OCI-LY7 (cell line): ENCODE measurements around the gene GGTLC2. TPM values are rescaled to one million over a fixed set of nuclear protein-coding genes. Genes with fewer than 3 reads are reported as not detected.
A peak's percentile ranks its signal among the peaks of the same experiment; 100 is the strongest.

Source experiments
- BruUV-seq: library from RNA; stranded (reverse); fragments of 400-500 nt; replicated peaks from 2 replicates; lab custom pipeline; 2021; lab: Mats Ljungman, UMichigan
- CTCF ChIA-PET: fragments of 300-600 bp; sonication (Branson Sonifier 250); formaldehyde crosslinking; loops from one replicate; lab custom pipeline; 2022; ENCODE audit warnings: antibody characterized with exemption; ENCODE audit not compliant: unreplicated experiment; lab: Charles Lee
- POLR2A ChIA-PET: fragments of 300-600 bp; sonication (Branson Sonifier 250); formaldehyde crosslinking; loops from one replicate; lab custom pipeline; 2022; ENCODE audit warnings: antibody characterized with exemption; lab: Charles Lee
- DNase-seq: peaks from one replicate; pipeline ENCODE4 v3.0.0-alpha.2; 2015; ENCODE audit warnings: low spot score
- H2AFZ ChIP-seq: fragments of 200-600 bp; sonication (generic), shearing (Covaris generic); 2 replicates; pipeline ENCODE4 v1.6.1; 2014; ENCODE audit warnings: mild to moderate bottlenecking, antibody characterized with exemption, low read length, moderate library complexity
- H3K27ac ChIP-seq: fragments of 200-600 bp; sonication (generic); 2 replicates; pipeline ENCODE4 v1.5.1; 2014; ENCODE audit warnings: mixed run types, low read depth, mild to moderate bottlenecking, moderate library complexity, low read length, inconsistent platforms; ENCODE audit not compliant: poor library complexity, severe bottlenecking
- H3K36me3 ChIP-seq: fragments of 200-600 bp; sonication (generic); 2 replicates; pipeline ENCODE4 v1.6.1; 2014; ENCODE audit warnings: mild to moderate bottlenecking, antibody characterized with exemption, low read length, moderate library complexity, mixed read lengths; ENCODE audit not compliant: insufficient read depth
- H3K4me1 ChIP-seq: fragments of 200-600 bp; sonication (generic); 2 replicates; pipeline ENCODE4 v1.5.1; 2014; ENCODE audit warnings: mild to moderate bottlenecking, low read length; ENCODE audit not compliant: insufficient read depth, poor library complexity, severe bottlenecking
- H3K4me2 ChIP-seq: fragments of 200-600 bp; sonication (generic); 2 replicates; pipeline ENCODE4 v1.6.1; 2014; ENCODE audit warnings: mild to moderate bottlenecking, low read length
- H3K4me3 ChIP-seq: fragments of 200-600 bp; sonication (generic); 2 replicates; pipeline ENCODE4 v1.5.1; 2014; ENCODE audit warnings: mild to moderate bottlenecking, low read depth, low read length; ENCODE audit not compliant: poor library complexity, severe bottlenecking
- H3K79me2 ChIP-seq: fragments of 200-600 bp; sonication (generic); 2 replicates; pipeline ENCODE4 v1.6.1; 2016; ENCODE audit warnings: low read depth, mild to moderate bottlenecking, low read length, moderate library complexity, mixed read lengths; ENCODE audit not compliant: insufficient read depth
- H3K9me2 ChIP-seq: fragments of 200-600 bp; sonication (generic); 2 replicates; pipeline ENCODE4 v1.6.1; 2016; ENCODE audit warnings: mild to moderate bottlenecking, low read length, mixed read lengths; ENCODE audit not compliant: insufficient read depth
- H3K9me3 ChIP-seq: fragments of 200-600 bp; sonication (generic); 2 replicates; pipeline ENCODE4 v1.6.1; 2014; ENCODE audit warnings: mild to moderate bottlenecking, mixed run types, low read length, mixed read lengths
- H4K20me1 ChIP-seq: fragments of 200-600 bp; sonication (generic); 2 replicates; pipeline ENCODE4 v1.6.1; 2014; ENCODE audit warnings: mild to moderate bottlenecking, antibody characterized with exemption, low read length, moderate library complexity, mixed read lengths; ENCODE audit not compliant: insufficient read depth
- EZH2phosphoT487 ChIP-seq: fragments of 200-600 bp; sonication (generic); IDR thresholded peaks from 2 replicates; pipeline ENCODE4 v1.6.1; 2018; ENCODE audit warnings: low read depth, borderline replicate concordance, mild to moderate bottlenecking, mixed run types, antibody characterized with exemption, low read length, moderate library complexity, mixed read lengths
- intact Hi-C: fragments of 100-400 bp; cut with micrococcal nuclease; formaldehyde crosslinking; loops from one replicate; pipeline ENCODE4 v1.10.0; 2022; ENCODE audit not compliant: unreplicated experiment
- total RNA-seq, 2 experiments: library from RNA; depleted of rRNA in 1 of 2; stranded (reverse); fragments of >200 nt in 1 of 2; shearing (Covaris generic) in 1 of 2; gene quantifications; 2 replicates each; pipeline ENCODE4 v1.2.3, GENCODE V29; 2014 to 2022
- TF ChIP-seq, protein P1 (sequence below): fragments of 200-600 bp; sonication (generic); conservative IDR thresholded peaks from 2 replicates; pipeline ENCODE4 v1.5.1; 2014; ENCODE audit warnings: mild to moderate bottlenecking, antibody characterized with exemption, low read length, moderate library complexity, mixed read lengths

Gene GGTLC2
- total RNA-seq, 2 experiments from 2014 or later = not detected

- Histone ChIP-seq H3K79me2 (no peaks in the 10 kb centered on the region), H3K4me1 (peaks cover 24% of the 10 kb centered on the region), H3K4me2 (no peak overlapping the region), H3K27ac (no peak overlapping the region), H2AFZ (no peak overlapping the region), H3K9me2 (no peaks in the 10 kb centered on the region), H4K20me1 (no peaks in the 10 kb centered on the region), H3K4me3 (no peak overlapping the region), H3K9me3 (no peaks in the 10 kb centered on the region), H3K36me3 (no peaks in the 10 kb centered on the region)
- intact Hi-C loops = loop anchor here (10.0 kb wide), 2 partner anchors 356 to 394 kb away; no protein-coding TSS in a partner anchor
- ChIA-PET CTCF (no interaction called here), POLR2A (no interaction called here)
- TF ChIP-seq, protein P1, sequence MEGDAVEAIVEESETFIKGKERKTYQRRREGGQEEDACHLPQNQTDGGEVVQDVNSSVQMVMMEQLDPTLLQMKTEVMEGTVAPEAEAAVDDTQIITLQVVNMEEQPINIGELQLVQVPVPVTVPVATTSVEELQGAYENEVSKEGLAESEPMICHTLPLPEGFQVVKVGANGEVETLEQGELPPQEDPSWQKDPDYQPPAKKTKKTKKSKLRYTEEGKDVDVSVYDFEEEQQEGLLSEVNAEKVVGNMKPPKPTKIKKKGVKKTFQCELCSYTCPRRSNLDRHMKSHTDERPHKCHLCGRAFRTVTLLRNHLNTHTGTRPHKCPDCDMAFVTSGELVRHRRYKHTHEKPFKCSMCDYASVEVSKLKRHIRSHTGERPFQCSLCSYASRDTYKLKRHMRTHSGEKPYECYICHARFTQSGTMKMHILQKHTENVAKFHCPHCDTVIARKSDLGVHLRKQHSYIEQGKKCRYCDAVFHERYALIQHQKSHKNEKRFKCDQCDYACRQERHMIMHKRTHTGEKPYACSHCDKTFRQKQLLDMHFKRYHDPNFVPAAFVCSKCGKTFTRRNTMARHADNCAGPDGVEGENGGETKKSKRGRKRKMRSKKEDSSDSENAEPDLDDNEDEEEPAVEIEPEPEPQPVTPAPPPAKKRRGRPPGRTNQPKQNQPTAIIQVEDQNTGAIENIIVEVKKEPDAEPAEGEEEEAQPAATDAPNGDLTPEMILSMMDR = no peak
- TF ChIP-seq EZH2phosphoT487 = no peak
- BruUV-seq = no TSS peak
- DNase-seq = peak; percentile 17
Observed at GRCh38 chr22:22599248-22599647, 45.2 kb upstream of the GGTLC2 start.

DNA sequence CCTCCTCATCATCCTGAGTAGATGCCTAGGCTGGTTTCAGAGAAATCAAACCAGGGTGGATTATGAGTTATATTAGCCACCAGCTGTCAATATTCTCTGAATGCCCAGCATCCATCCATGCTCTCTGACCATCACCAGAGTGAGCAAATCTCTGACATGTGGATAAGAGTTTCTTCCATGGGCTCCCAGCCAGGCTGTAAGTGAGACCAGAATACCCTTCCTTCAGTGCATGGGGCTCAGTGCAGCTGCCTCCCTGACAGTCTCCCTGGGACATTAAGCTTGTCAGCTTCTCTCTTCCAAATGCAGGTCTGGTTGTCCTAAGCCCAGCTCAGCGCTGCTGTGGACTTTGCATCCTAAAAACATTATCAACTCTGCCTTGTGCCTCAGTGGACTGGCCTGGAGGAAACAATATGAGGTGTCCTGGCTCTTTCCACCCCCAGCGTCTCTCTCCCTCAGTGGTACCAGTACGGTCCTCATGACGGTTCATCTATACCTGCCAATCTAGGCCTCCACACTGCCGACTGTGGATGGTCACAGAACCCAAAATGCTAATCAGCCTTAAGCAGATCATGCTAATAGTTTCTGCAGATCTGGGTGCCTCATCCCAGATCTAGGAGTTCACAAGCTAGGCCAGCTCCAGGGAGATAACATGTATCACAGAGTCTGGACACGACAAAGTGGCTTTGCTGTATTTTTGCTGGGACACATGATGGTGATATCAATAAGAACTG lies 43.7 kb upstream of the GGTLC2 start:
- no TSS peak for BruUV-seq
- no peak overlapping the region for H3K4me2 ChIP-seq
- H2AFZ ChIP-seq = no peak overlapping the region
- no peaks in the 10 kb centered on the region for H4K20me1 ChIP-seq
- ChIA-PET POLR2A (interaction anchor here (0.6 kb wide), 1 partner anchor 10 kb away, joined by 3 read pairs; no protein-coding TSS in a partner anchor), CTCF (no interaction called here)
- peaks cover 33% of the 10 kb centered on the region for H3K4me1 ChIP-seq
- no peak overlapping the region for H3K27ac ChIP-seq
- TF ChIP-seq, protein P1 = no peak
- no peak for TF ChIP-seq EZH2phosphoT487
- H3K79me2 ChIP-seq = no peaks in the 10 kb centered on the region
- intact Hi-C loops = no loop called here
- no peaks in the 10 kb centered on the region for H3K9me2 ChIP-seq
- H3K4me3 ChIP-seq = no peak overlapping the region
- H3K9me3 ChIP-seq = no peaks in the 10 kb centered on the region
- H3K36me3 ChIP-seq = no peaks in the 10 kb centered on the region
- no peak for DNase-seq

GRCh38 chr22:22603470-22603947 lies 40.9 kb upstream of the GGTLC2 start:
- H3K4me1 ChIP-seq = peaks cover 33% of the 10 kb centered on the region
- intact Hi-C loops = no loop called here
- peak overlapping the region; percentile 63 for H3K27ac ChIP-seq
- POLR2A ChIA-PET = interaction anchor here (0.8 kb wide), 1 partner anchor 11 kb away, joined by 3 read pairs; no protein-coding TSS in a partner anchor
- H3K36me3 ChIP-seq = no peaks in the 10 kb centered on the region
- H3K4me2 ChIP-seq = peak overlapping the region; percentile 72
- H3K9me3 ChIP-seq = 0 out of 2 replicates have a peak, but pooled peaks cover 3% of the 10 kb centered on the region
- CTCF ChIA-PET = no interaction called here
- no peak overlapping the region for H3K4me3 ChIP-seq
- no peaks in the 10 kb centered on the region for H3K9me2 ChIP-seq
- no peak for DNase-seq
- no peak overlapping the region for H2AFZ ChIP-seq
- BruUV-seq = no TSS peak
- TF ChIP-seq, protein P1 = no peak
- no peak for TF ChIP-seq EZH2phosphoT487
- H3K79me2 ChIP-seq = no peaks in the 10 kb centered on the region
- H4K20me1 ChIP-seq = no peaks in the 10 kb centered on the region
